ENCODE data around the gene SSBP3. TPM values are rescaled to one million over a fixed set of nuclear protein-coding genes. Genes with fewer than 3 reads are reported as not detected.
A peak's percentile ranks its signal among the peaks of the same experiment; 100 is the strongest.

SSBP3 gene
- total and polyA plus RNA-seq, 2 of the 13 experiments (the other 11 are each of a cell fraction or from before 2014, with no cell fraction given), result 8.5 to 17.6 TPM

DNA sequence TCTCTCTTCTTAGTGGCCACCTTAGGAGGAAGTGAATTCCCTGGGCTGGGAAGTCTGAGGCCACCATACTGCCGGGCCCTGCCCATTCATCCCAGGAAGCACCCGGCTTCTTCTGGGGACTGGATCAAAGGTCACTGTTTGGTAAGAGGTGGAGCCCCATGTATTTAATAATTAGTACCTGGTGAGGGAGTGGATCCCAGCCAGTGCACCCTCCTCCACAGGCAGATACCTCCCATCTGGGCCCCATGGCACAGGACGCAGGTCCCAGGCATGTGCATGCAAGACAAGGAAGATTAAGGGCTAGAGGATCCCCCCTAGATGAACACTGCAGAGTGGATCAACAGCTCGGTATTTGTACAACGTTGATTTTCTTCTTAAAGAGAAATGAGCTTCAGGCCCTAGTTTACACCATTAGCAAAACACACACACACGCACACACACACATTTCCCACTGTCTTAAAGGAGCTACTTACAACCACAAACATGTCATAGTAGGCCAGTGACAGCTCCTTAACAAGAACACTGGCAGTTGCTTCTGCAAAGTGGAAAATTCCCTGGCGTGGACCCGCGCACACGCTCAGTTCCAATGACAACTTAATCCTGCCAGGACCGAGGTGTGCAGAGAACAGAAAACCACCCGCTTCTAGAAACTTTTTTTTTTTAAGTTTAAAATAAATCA is 115.5 kb downstream of the SSBP3 start (continued):
- TF ChIP-seq ZNF367 (CRISPR knock-in tag; IDR thresholded peaks at IDR 0.05; ENCODE audit: borderline replicate concordance) (no peak), HNF4A (CRISPR knock-in tag; IDR thresholded peaks at IDR 0.05) (peak; percentile 59), ZFP36L1 (CRISPR knock-in tag; IDR thresholded peaks at IDR 0.05) (no peak), KDM3A (CRISPR knock-in tag; IDR thresholded peaks at IDR 0.05; ENCODE audit: low read depth) (no peak), MTA3 (CRISPR knock-in tag; IDR thresholded peaks at IDR 0.05) (no peak)

DNA sequence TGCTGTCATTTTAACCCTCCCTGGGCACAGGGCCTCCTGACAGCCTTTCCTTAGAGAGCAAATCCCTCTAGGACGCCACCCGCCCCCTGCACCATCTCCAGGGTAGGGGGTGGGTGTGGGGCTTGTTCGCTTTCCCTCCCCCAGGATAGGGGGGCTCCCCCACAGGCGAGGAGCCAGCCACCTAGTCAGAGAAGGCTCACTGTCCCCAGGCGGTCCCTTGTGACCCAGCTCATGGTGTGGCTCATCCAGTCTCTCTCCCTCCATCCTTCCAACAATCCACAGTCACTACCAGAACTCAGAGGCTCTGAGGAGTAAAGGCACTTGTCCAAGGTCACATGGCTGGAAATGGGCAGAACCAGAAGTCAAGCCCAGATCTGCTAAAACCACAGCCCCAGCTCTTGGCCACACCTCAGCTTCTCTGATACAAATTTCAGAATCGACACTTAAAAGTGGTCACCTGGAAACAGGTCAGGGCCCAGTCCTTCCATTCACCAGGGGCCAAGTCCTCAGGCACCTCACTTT is 116.4 kb downstream of the SSBP3 start:
- Histone ChIP-seq H4K20me1 (ENCODE audit: insufficient read depth, low read length) (0 out of 2 replicates have a peak, but pooled peaks cover 4% of the 10 kb centered on the region), H2AFZ (ENCODE audit: low read length) (no peak overlapping the region), H3K4me3 (replicated peaks in 1 of 3; ENCODE audit: insufficient read depth in 1 of 3, low read depth in 2 of 3, low read length in 3 of 3) (no peak overlapping the region), H3K79me2 (ENCODE audit: insufficient read depth, low read length) (no peaks in the 10 kb centered on the region), H3K27me3 (ENCODE audit: control insufficient read depth in 1 of 2, insufficient read depth in 2 of 2, low read length in 2 of 2) (no peaks in the 10 kb centered on the region), H3K27ac (ENCODE audit: extremely low read length, insufficient read depth, low read length) (no peak overlapping the region), H3K4me2 (ENCODE audit: low read depth, low read length) (no peak overlapping the region), H3K4me1 (ENCODE audit: insufficient read depth, low read length) (peaks cover 40% of the 10 kb centered on the region), H3K9me3 (ENCODE audit: low read length) (no peaks in the 10 kb centered on the region), H3K36me3 (replicated peaks in 1 of 2; ENCODE audit: control insufficient read depth in 1 of 2, insufficient read depth in 2 of 2, low read length in 2 of 2) (no peaks in the 10 kb centered on the region), H3K9ac (ENCODE audit: insufficient read depth, low read depth, low read length) (no peak overlapping the region)
- no TSS peak for BruUV-seq (replicated peaks)
- no peak for FAIRE-seq
- DNase-seq (ENCODE audit: low spot score), result no peak
- CTCF ChIA-PET (ENCODE audit: low intra/inter-chr PET ratio, low total read pairs), result no interaction called here
- in situ Hi-C loops (cut with HindIII; ENCODE audit: extremely low pct_ligation_motif_present, low pct_unique_long_range_greater_than_20kb) (no loop called here), intact Hi-C loops (cut with micrococcal nuclease; ENCODE audit: unreplicated experiment) (no loop called here)
- no peak; the same call in 2 of the 3 replicates for ATAC-seq
- WGBS (ENCODE audit: low lambda C conversion rate), result 100% methylated on average over 2 of the region's 6 CpGs
- POLR2A ChIA-PET, result no interaction called here
- TF ChIP-seq SMAD3 (CRISPR knock-in tag; IDR thresholded peaks at IDR 0.05), result no peak
- no peak for TF ChIP-seq PHB2 (IDR thresholded peaks at IDR 0.05; ENCODE audit: partially characterized antibody)
- TF ChIP-seq, protein P1, sequence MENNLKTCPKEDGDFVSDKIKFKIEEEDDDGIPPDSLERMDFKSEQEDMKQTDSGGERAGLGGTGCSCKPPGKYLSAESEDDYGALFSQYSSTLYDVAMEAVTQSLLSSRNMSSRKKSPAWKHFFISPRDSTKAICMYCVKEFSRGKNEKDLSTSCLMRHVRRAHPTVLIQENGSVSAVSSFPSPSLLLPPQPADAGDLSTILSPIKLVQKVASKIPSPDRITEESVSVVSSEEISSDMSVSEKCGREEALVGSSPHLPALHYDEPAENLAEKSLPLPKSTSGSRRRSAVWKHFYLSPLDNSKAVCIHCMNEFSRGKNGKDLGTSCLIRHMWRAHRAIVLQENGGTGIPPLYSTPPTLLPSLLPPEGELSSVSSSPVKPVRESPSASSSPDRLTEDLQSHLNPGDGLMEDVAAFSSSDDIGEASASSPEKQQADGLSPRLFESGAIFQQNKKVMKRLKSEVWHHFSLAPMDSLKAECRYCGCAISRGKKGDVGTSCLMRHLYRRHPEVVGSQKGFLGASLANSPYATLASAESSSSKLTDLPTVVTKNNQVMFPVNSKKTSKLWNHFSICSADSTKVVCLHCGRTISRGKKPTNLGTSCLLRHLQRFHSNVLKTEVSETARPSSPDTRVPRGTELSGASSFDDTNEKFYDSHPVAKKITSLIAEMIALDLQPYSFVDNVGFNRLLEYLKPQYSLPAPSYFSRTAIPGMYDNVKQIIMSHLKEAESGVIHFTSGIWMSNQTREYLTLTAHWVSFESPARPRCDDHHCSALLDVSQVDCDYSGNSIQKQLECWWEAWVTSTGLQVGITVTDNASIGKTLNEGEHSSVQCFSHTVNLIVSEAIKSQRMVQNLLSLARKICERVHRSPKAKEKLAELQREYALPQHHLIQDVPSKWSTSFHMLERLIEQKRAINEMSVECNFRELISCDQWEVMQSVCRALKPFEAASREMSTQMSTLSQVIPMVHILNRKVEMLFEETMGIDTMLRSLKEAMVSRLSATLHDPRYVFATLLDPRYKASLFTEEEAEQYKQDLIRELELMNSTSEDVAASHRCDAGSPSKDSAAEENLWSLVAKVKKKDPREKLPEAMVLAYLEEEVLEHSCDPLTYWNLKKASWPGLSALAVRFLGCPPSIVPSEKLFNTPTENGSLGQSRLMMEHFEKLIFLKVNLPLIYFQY (CRISPR knock-in tag; IDR thresholded peaks at IDR 0.05; ENCODE audit: borderline replicate concordance), result no peak
- no peak for TF ChIP-seq ZNF350 (CRISPR knock-in tag; IDR thresholded peaks at IDR 0.05; ENCODE audit: borderline replicate concordance, low read depth)
- TF ChIP-seq ZNF143 (CRISPR knock-in tag; IDR thresholded peaks at IDR 0.05), result no peak
- TF ChIP-seq ZNF530 (CRISPR knock-in tag; IDR thresholded peaks at IDR 0.05; ENCODE audit: low read depth), result no peak
- no peak for TF ChIP-seq FIP1L1 (IDR thresholded peaks at IDR 0.05; ENCODE audit: borderline replicate concordance, insufficient read depth, low read depth, low read length)
- TF ChIP-seq, protein P2, sequence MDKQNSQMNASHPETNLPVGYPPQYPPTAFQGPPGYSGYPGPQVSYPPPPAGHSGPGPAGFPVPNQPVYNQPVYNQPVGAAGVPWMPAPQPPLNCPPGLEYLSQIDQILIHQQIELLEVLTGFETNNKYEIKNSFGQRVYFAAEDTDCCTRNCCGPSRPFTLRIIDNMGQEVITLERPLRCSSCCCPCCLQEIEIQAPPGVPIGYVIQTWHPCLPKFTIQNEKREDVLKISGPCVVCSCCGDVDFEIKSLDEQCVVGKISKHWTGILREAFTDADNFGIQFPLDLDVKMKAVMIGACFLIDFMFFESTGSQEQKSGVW (CRISPR knock-in tag; IDR thresholded peaks at IDR 0.05; ENCODE audit: borderline replicate concordance), result no peak
- TF ChIP-seq, protein P3, sequence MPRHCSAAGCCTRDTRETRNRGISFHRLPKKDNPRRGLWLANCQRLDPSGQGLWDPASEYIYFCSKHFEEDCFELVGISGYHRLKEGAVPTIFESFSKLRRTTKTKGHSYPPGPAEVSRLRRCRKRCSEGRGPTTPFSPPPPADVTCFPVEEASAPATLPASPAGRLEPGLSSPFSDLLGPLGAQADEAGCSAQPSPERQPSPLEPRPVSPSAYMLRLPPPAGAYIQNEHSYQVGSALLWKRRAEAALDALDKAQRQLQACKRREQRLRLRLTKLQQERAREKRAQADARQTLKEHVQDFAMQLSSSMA (CRISPR knock-in tag; IDR thresholded peaks at IDR 0.05), result no peak
- TF ChIP-seq DR1 (CRISPR knock-in tag; IDR thresholded peaks at IDR 0.05), result no peak
- TF ChIP-seq NR2C2 (CRISPR knock-in tag; IDR thresholded peaks at IDR 0.05; ENCODE audit: borderline replicate concordance), result no peak
- TF ChIP-seq ZNF547 (CRISPR knock-in tag; IDR thresholded peaks at IDR 0.05), result no peak
- no peak for TF ChIP-seq SMYD3 (CRISPR knock-in tag; IDR thresholded peaks at IDR 0.05)
- TF ChIP-seq ZNF670 (CRISPR knock-in tag; IDR thresholded peaks at IDR 0.05; ENCODE audit: borderline replicate concordance), result no peak
